HG02943 (cell line): Measurements from ENCODE around the gene CD46.
A peak's percentile ranks its signal among the peaks of the same experiment; 100 is the strongest.
"Not testable (repeated sequence)": the region's sequence is repeated elsewhere in the genome, so short reads cannot be mapped to it uniquely, and the experiment has no call there.

Experiments used
- ATAC-seq: cut with Tn5 transposase; IDR thresholded peaks from one replicate; pipeline ENCODE4 v1.9.1; 2021; ENCODE audit warnings: mild to moderate bottlenecking, low read depth, moderate library complexity; ENCODE audit not compliant: unreplicated experiment

The CD46 gene

GRCh38 chr1:207751790-207752455 is at the start of gene CD46:
Gene CD46, plus strand, starts transcription at chr1:207752054. Its CDS starts 159 bp downstream, at chr1:207752213.
- peak; percentile 91 for ATAC-seq

GRCh38 chr1:207702317-207702716 is 49.5 kb upstream of the CD46 start:
- ATAC-seq: no peak

GRCh38 chr1:207703712-207704111 is 48.1 kb upstream of the CD46 start:
- no peak for ATAC-seq

- ATAC-seq: not testable (repeated sequence)
Measured at GRCh38 chr1:207708004-207708403, 43.9 kb upstream of the CD46 start.

- ATAC-seq: no peak
Measured at GRCh38 chr1:207711285-207711684, 40.6 kb upstream of the CD46 start.

GRCh38 chr1:207712701-207713100 is 39.2 kb upstream of the CD46 start:
- not testable (repeated sequence) for ATAC-seq

GRCh38 chr1:207713529-207713928 is 38.3 kb upstream of the CD46 start:
- no peak for ATAC-seq

- no peak for ATAC-seq
Measured at GRCh38 chr1:207719234-207719633, 32.6 kb upstream of the CD46 start.

GRCh38 chr1:207728200-207728858 is 23.5 kb upstream of the CD46 start:
- ATAC-seq: not testable (repeated sequence)

- not testable (repeated sequence) for ATAC-seq
Measured at GRCh38 chr1:207737503-207738157, 14.2 kb upstream of the CD46 start.

- not testable (repeated sequence) for ATAC-seq
Measured at GRCh38 chr1:207738158-207738659, 13.6 kb upstream of the CD46 start.

- ATAC-seq: no peak
Measured at GRCh38 chr1:207740207-207740606, 11.6 kb upstream of the CD46 start.

- no peak for ATAC-seq
Measured at GRCh38 chr1:207742850-207743555, 8.9 kb upstream of the CD46 start.

- no peak for ATAC-seq
Measured at GRCh38 chr1:207744000-207744534, 7.8 kb upstream of the CD46 start.

GRCh38 chr1:207745285-207745684 is 6.6 kb upstream of the CD46 start:
- no peak for ATAC-seq

GRCh38 chr1:207745839-207746767 is 5.8 kb upstream of the CD46 start:
- ATAC-seq: no peak

- no peak for ATAC-seq
Measured at GRCh38 chr1:207747627-207748492, 4.0 kb upstream of the CD46 start.

- ATAC-seq: no peak
Measured at GRCh38 chr1:207748737-207749528, 2.9 kb upstream of the CD46 start.
